ENCODE data around the gene ZFAND2A.

- TF ChIP-seq CTCF (IDR thresholded peaks at IDR 0.05) (no peak), POLR2A (IDR thresholded peaks at IDR 0.05) (no peak)
Observed at GRCh38 chr7:1149351-1149794, 10.6 kb downstream of the ZFAND2A start.
